Measurements from ENCODE around the gene SIGLEC12. TPM values are rescaled to one million over a fixed set of nuclear protein-coding genes. Genes with fewer than 3 reads are reported as not detected.

SIGLEC12 gene
- total and polyA plus RNA-seq, 9 of the 15 experiments (the other 6 are each of a cell fraction or from before 2014, with no cell fraction given): 0.08 to 1.3 (median 0.54) TPM

DNA sequence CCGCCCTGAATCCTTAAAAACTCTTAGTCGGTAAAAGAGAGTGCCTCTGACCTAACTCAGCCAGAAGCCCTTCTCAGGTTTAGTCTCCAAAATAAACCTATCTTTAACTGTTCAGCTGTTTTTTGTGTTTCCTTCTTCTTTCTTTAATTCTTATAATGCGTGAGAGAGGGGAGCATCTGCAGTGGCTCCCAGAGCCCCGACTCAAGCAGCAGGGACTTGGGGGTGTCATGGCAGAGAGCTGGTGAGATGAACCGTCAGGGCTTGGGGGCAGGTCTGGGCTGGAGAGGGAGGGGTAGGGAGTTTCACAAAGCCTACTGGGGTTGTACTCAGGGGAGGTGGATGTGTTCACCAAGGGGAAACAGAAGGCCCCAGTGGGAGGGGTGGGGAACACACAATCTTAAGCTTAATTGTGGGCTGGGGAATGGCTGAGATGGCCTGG, 46.6 kb upstream of the SIGLEC12 start (continued):
- TF ChIP-seq, protein P1, sequence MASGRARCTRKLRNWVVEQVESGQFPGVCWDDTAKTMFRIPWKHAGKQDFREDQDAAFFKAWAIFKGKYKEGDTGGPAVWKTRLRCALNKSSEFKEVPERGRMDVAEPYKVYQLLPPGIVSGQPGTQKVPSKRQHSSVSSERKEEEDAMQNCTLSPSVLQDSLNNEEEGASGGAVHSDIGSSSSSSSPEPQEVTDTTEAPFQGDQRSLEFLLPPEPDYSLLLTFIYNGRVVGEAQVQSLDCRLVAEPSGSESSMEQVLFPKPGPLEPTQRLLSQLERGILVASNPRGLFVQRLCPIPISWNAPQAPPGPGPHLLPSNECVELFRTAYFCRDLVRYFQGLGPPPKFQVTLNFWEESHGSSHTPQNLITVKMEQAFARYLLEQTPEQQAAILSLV (tag; IDR thresholded peaks at IDR 0.05): no peak
- TF ChIP-seq C11orf30 (IDR thresholded peaks at IDR 0.05; ENCODE audit: low read depth) (no peak), NFE2L1 (tag; IDR thresholded peaks at IDR 0.05; ENCODE audit: borderline replicate concordance, low read depth) (no peak), ATF1 (CRISPR knock-in tag; IDR thresholded peaks at IDR 0.05) (no peak), ATF1 (tag; IDR thresholded peaks at IDR 0.05) (no peak; the same call in 1 of the 2 replicates), BRD9 (IDR thresholded peaks at IDR 0.05; ENCODE audit: low read depth, partially characterized antibody) (peak; percentile 50), FOS (IDR thresholded peaks at IDR 0.05; ENCODE audit: extremely low read depth, insufficient read length) (no peak), ZNF282 (CRISPR knock-in tag; IDR thresholded peaks at IDR 0.05) (no peak), CXXC5 (CRISPR knock-in tag; IDR thresholded peaks at IDR 0.05) (no peak; the same call in 1 of the 2 replicates), ZFX (CRISPR knock-in tag; IDR thresholded peaks at IDR 0.05) (peak; percentile 67), ELF4 (CRISPR knock-in tag; IDR thresholded peaks at IDR 0.05) (0 out of 2 replicates have a peak, but pooled peaks have one; percentile 38), MXI1 (IDR thresholded peaks at IDR 0.05; ENCODE audit: low read depth, low read length) (no peak), POLR2H (tag; IDR thresholded peaks at IDR 0.05; ENCODE audit: low read depth) (0 out of 2 replicates have a peak, but pooled peaks have one; percentile 26), ZKSCAN1 (IDR thresholded peaks at IDR 0.05; ENCODE audit: low read depth, low read length) (no peak), GABPA (tag; conservative IDR thresholded peaks at IDR 0.05; ENCODE audit: low read depth) (no peak), NEUROD1 (IDR thresholded peaks at IDR 0.05; ENCODE audit: borderline replicate concordance, low read depth, low read length, partially characterized antibody) (no peak), ZNF197 (CRISPR knock-in tag; IDR thresholded peaks at IDR 0.05; ENCODE audit: low read depth) (no peak), ZNF143 (CRISPR knock-in tag; IDR thresholded peaks at IDR 0.05) (no peak), EWSR1 (IDR thresholded peaks at IDR 0.05; ENCODE audit: borderline replicate concordance, low read depth, partially characterized antibody) (no peak), ZNF780A (CRISPR knock-in tag; IDR thresholded peaks at IDR 0.05) (no peak), FOXJ2 (tag; IDR thresholded peaks at IDR 0.05) (no peak), NR2C1 (IDR thresholded peaks at IDR 0.05) (no peak), NR2C1 (tag; IDR thresholded peaks at IDR 0.05) (no peak)
- TF ChIP-seq, protein P2, sequence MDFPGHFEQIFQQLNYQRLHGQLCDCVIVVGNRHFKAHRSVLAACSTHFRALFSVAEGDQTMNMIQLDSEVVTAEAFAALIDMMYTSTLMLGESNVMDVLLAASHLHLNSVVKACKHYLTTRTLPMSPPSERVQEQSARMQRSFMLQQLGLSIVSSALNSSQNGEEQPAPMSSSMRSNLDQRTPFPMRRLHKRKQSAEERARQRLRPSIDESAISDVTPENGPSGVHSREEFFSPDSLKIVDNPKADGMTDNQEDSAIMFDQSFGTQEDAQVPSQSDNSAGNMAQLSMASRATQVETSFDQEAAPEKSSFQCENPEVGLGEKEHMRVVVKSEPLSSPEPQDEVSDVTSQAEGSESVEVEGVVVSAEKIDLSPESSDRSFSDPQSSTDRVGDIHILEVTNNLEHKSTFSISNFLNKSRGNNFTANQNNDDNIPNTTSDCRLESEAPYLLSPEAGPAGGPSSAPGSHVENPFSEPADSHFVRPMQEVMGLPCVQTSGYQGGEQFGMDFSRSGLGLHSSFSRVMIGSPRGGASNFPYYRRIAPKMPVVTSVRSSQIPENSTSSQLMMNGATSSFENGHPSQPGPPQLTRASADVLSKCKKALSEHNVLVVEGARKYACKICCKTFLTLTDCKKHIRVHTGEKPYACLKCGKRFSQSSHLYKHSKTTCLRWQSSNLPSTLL (IDR thresholded peaks at IDR 0.05): no peak
- TF ChIP-seq, protein P3, sequence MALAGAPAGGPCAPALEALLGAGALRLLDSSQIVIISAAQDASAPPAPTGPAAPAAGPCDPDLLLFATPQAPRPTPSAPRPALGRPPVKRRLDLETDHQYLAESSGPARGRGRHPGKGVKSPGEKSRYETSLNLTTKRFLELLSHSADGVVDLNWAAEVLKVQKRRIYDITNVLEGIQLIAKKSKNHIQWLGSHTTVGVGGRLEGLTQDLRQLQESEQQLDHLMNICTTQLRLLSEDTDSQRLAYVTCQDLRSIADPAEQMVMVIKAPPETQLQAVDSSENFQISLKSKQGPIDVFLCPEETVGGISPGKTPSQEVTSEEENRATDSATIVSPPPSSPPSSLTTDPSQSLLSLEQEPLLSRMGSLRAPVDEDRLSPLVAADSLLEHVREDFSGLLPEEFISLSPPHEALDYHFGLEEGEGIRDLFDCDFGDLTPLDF (CRISPR knock-in tag; IDR thresholded peaks at IDR 0.05): no peak
- TF ChIP-seq, protein P4, sequence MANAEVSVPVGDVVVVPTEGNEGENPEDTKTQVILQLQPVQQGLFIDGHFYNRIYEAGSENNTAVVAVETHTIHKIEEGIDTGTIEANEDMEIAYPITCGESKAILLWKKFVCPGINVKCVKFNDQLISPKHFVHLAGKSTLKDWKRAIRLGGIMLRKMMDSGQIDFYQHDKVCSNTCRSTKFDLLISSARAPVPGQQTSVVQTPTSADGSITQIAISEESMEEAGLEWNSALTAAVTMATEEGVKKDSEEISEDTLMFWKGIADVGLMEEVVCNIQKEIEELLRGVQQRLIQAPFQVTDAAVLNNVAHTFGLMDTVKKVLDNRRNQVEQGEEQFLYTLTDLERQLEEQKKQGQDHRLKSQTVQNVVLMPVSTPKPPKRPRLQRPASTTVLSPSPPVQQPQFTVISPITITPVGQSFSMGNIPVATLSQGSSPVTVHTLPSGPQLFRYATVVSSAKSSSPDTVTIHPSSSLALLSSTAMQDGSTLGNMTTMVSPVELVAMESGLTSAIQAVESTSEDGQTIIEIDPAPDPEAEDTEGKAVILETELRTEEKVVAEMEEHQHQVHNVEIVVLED (CRISPR knock-in tag; IDR thresholded peaks at IDR 0.05): no peak

Measured in K562 (cell line).